ENCODE measurements around the gene HOXC12. TPM values are rescaled to one million over a fixed set of nuclear protein-coding genes. Genes with fewer than 3 reads are reported as not detected.

HOXC12 gene
- total RNA-seq, 2 experiments from 2014 or later = not detected

GRCh38 chr12:53973236-53974042 is 18.7 kb downstream of the HOXC12 start:
- ChIA-PET CTCF (no interaction called here), POLR2A (interaction anchor here (1.6 kb wide), 1 partner anchor 15 kb away, joined by 4 read pairs; no protein-coding TSS in a partner anchor)
- H3K27ac Mint-ChIP-seq = no peak overlapping the region
- ATAC-seq = peak; percentile 29
- peaks cover 78% of the 10 kb centered on the region for H3K27me3 Mint-ChIP-seq
- intact Hi-C loops (cut with micrococcal nuclease) = loop anchor here (5.0 kb wide), 1 partner anchor 36 kb away; the partner anchor contains the start of gene HOXC13
- no peak for TF ChIP-seq CTCF (IDR thresholded peaks at IDR 0.05)
- DNase-seq = no peak
- peaks cover 4% of the 10 kb centered on the region for H3K36me3 Mint-ChIP-seq (ENCODE audit: low read depth)
- peaks cover 4% of the 10 kb centered on the region for H3K9me3 Mint-ChIP-seq
- H3K4me1 Mint-ChIP-seq (ENCODE audit: low read depth) = peaks cover 15% of the 10 kb centered on the region
- H3K4me3 Mint-ChIP-seq = peak overlapping the region; percentile 11

- intact Hi-C loops (cut with micrococcal nuclease) = loop anchor here (5.0 kb wide), 1 partner anchor 37 kb away; the partner anchor contains the start of gene HOXC13
- peaks cover 4% of the 10 kb centered on the region for H3K9me3 Mint-ChIP-seq
- no peak for TF ChIP-seq CTCF (IDR thresholded peaks at IDR 0.05)
- ATAC-seq (peak; percentile 66), DNase-seq (peak; percentile 48)
- CTCF ChIA-PET = no interaction called here
- POLR2A ChIA-PET = interaction anchor here (1.6 kb wide), 1 partner anchor 16 kb away, joined by 4 read pairs; no protein-coding TSS in a partner anchor
- peaks cover 4% of the 10 kb centered on the region for H3K36me3 Mint-ChIP-seq (ENCODE audit: low read depth)
- no peak within 1 kb of the TSS for H3K27ac Mint-ChIP-seq
- H3K4me3 Mint-ChIP-seq = peak within 1 kb of the TSS; percentile 43
- peaks cover 78% of the 10 kb centered on the region for H3K27me3 Mint-ChIP-seq
- peaks cover 15% of the 10 kb centered on the region for H3K4me1 Mint-ChIP-seq (ENCODE audit: low read depth)
Observed at GRCh38 chr12:53974084-53975063, 19.7 kb downstream of the HOXC12 start, which contains the start of gene HOTAIR. TSS of gene HOTAIR (minus strand) at chr12:53974954.

- POLR2A ChIA-PET = no interaction called here
- no peak for TF ChIP-seq CTCF (IDR thresholded peaks at IDR 0.05)
- CTCF ChIA-PET = interaction anchor here (2.2 kb wide), 1 partner anchor 11 kb away, joined by 13 read pairs; the partner anchor contains the start of gene HOXC10
- no peak for DNase-seq
- peaks cover 4% of the 10 kb centered on the region for H3K9me3 Mint-ChIP-seq
- H3K27me3 Mint-ChIP-seq = peaks cover 79% of the 10 kb centered on the region
- intact Hi-C loops (cut with micrococcal nuclease) = no loop called here
- no peak for ATAC-seq
- peaks cover 15% of the 10 kb centered on the region for H3K4me1 Mint-ChIP-seq (ENCODE audit: low read depth)
- peaks cover 4% of the 10 kb centered on the region for H3K36me3 Mint-ChIP-seq (ENCODE audit: low read depth)
- H3K4me3 Mint-ChIP-seq = no peak overlapping the region
- H3K27ac Mint-ChIP-seq = no peak overlapping the region
Observed at GRCh38 chr12:53975064-53975471, 20.4 kb downstream of the HOXC12 start.

- TF ChIP-seq CTCF (IDR thresholded peaks at IDR 0.05) = no peak
- POLR2A ChIA-PET = interaction anchor here (1.0 to 1.7 kb wide), 2 partner anchors 14 to 39 kb away, joined by 3 to 4 read pairs; no protein-coding TSS in a partner anchor
- H3K4me1 Mint-ChIP-seq (ENCODE audit: low read depth) = peaks cover 15% of the 10 kb centered on the region
- CTCF ChIA-PET = interaction anchor here (1.0 to 2.2 kb wide), 3 partner anchors 10 to 57 kb away, joined by 5 to 13 read pairs (median 5); partner anchors contain the start of genes HOXC10 and HOXC5
- intact Hi-C loops (cut with micrococcal nuclease) = no loop called here
- H3K36me3 Mint-ChIP-seq (ENCODE audit: low read depth) = peaks cover 4% of the 10 kb centered on the region
- peaks cover 83% of the 10 kb centered on the region for H3K27me3 Mint-ChIP-seq
- ATAC-seq (no peak), DNase-seq (no peak)
- no peak overlapping the region for H3K27ac Mint-ChIP-seq
- peak overlapping the region; percentile 24 for H3K4me3 Mint-ChIP-seq
- H3K9me3 Mint-ChIP-seq = peaks cover 4% of the 10 kb centered on the region
Observed at GRCh38 chr12:53975479-53976152, 20.9 kb downstream of the HOXC12 start.
